WTC11 (cell line): ENCODE data around the gene ANAPC1. TPM values are rescaled to one million over a fixed set of nuclear protein-coding genes. Genes with fewer than 3 reads are reported as not detected.

Source experiments
- ATAC-seq: fragments of 200-7000 bp; cut with Tn5 transposase; 2 replicates; pipeline ENCODE4 v1.10.0; 2021; ENCODE audit warnings: mild to moderate bottlenecking, moderate library complexity
- CTCF ChIA-PET: fragments of 300-600 bp; sonication (Branson Sonifier 250); formaldehyde crosslinking; loops from one replicate; lab custom pipeline; 2021; ENCODE audit warnings: antibody characterized with exemption; lab: Charles Lee
- POLR2A ChIA-PET: fragments of 350-600 bp; sonication (Branson Sonifier 250); formaldehyde crosslinking; loops from one replicate; lab custom pipeline; 2021; ENCODE audit warnings: antibody characterized with exemption; lab: Charles Lee
- DNase-seq: peaks from one replicate; pipeline ENCODE4 v3.0.0; 2021; ENCODE audit warnings: low spot score
- H3K27ac Mint-ChIP-seq: 2 replicates; pipeline ENCODE4 v1.8.0; 2021; ENCODE audit warnings: mixed read lengths
- H3K27me3 Mint-ChIP-seq: 2 replicates; pipeline ENCODE4 v1.8.0; 2021; ENCODE audit warnings: low read depth, mild to moderate bottlenecking, moderate library complexity, mixed read lengths
- H3K36me3 Mint-ChIP-seq: 2 replicates; pipeline ENCODE4 v1.8.0; 2021; ENCODE audit warnings: mixed read lengths
- H3K4me1 Mint-ChIP-seq: 2 replicates; pipeline ENCODE4 v1.8.0; 2022; ENCODE audit warnings: mixed read lengths
- H3K4me3 Mint-ChIP-seq: 2 replicates; pipeline ENCODE4 v1.8.0; 2021; ENCODE audit warnings: mild to moderate bottlenecking, moderate library complexity, mixed read lengths
- H3K9me3 Mint-ChIP-seq: 2 replicates; pipeline ENCODE4 v1.8.0; 2021; ENCODE audit warnings: mixed read lengths
- CREM ChIP-seq: sonication (generic); formaldehyde crosslinking; IDR thresholded peaks from 2 replicates; pipeline ENCODE4 v1.8.1; 2022; ENCODE audit warnings: mild to moderate bottlenecking, missing genetic modification reagents, moderate library complexity
- ELF4 ChIP-seq: sonication (generic); formaldehyde crosslinking; IDR thresholded peaks from 2 replicates; pipeline ENCODE4 v1.8.1; 2022; ENCODE audit warnings: low read depth, mild to moderate bottlenecking, moderate library complexity, missing genetic modification reagents
- ETV6 ChIP-seq: sonication (generic); formaldehyde crosslinking; IDR thresholded peaks from 2 replicates; pipeline ENCODE4 v1.8.1; 2022; ENCODE audit warnings: mild to moderate bottlenecking, missing genetic modification reagents
- FOXK1 ChIP-seq: sonication (generic); formaldehyde crosslinking; IDR thresholded peaks from 2 replicates; pipeline ENCODE4 v1.8.0; 2022; ENCODE audit warnings: mild to moderate bottlenecking, moderate library complexity, missing genetic modification reagents
- FOXP1 ChIP-seq: sonication (generic); formaldehyde crosslinking; IDR thresholded peaks from 2 replicates; pipeline ENCODE4 v1.8.0; 2022; ENCODE audit warnings: missing genetic modification reagents, mild to moderate bottlenecking, moderate library complexity, borderline replicate concordance
- MXD4 ChIP-seq: fragments of 250-450 bp; sonication (Bioruptor Pico); IDR thresholded peaks from 2 replicates; pipeline ENCODE4 v1.8.0; 2021; ENCODE audit warnings: mild to moderate bottlenecking, moderate library complexity, borderline replicate concordance
- MYBL2 ChIP-seq: sonication (generic); formaldehyde crosslinking; IDR thresholded peaks from 2 replicates; pipeline ENCODE4 v1.8.1; 2023; ENCODE audit warnings: mild to moderate bottlenecking, moderate library complexity, missing genetic modification reagents
- NFE2L1 ChIP-seq: sonication (generic); formaldehyde crosslinking; IDR thresholded peaks from 2 replicates; pipeline ENCODE4 v1.8.1; 2023; ENCODE audit warnings: missing genetic modification reagents
- NFYB ChIP-seq: sonication (generic); formaldehyde crosslinking; conservative IDR thresholded peaks from 2 replicates; pipeline ENCODE4 v1.8.0; 2022; ENCODE audit warnings: low read depth, missing genetic modification reagents
- SMAD4 ChIP-seq: sonication (generic); formaldehyde crosslinking; IDR thresholded peaks from 2 replicates; pipeline ENCODE4 v1.8.0; 2022; ENCODE audit warnings: mild to moderate bottlenecking, missing genetic modification reagents
- TCF7 ChIP-seq: sonication (generic); formaldehyde crosslinking; IDR thresholded peaks from 2 replicates; pipeline ENCODE4 v1.8.0; 2022; ENCODE audit warnings: mild to moderate bottlenecking, low read depth, missing genetic modification reagents, moderate library complexity
- TEAD1 ChIP-seq: sonication (generic); formaldehyde crosslinking; IDR thresholded peaks from 2 replicates; pipeline ENCODE4 v1.8.0; 2022; ENCODE audit warnings: mild to moderate bottlenecking, missing genetic modification reagents
- TEAD4 ChIP-seq: sonication (generic); formaldehyde crosslinking; IDR thresholded peaks from 2 replicates; pipeline ENCODE4 v1.8.0; 2022; ENCODE audit warnings: mild to moderate bottlenecking, missing genetic modification reagents
- ZNF121 ChIP-seq: sonication (generic); formaldehyde crosslinking; IDR thresholded peaks from 2 replicates; pipeline ENCODE4 v1.8.0; 2023; ENCODE audit warnings: missing genetic modification reagents
- ZNF232 ChIP-seq: sonication (generic); formaldehyde crosslinking; IDR thresholded peaks from 2 replicates; pipeline ENCODE4 v1.8.0; 2022; ENCODE audit warnings: mild to moderate bottlenecking, missing genetic modification reagents
- ZNF416 ChIP-seq: fragments of 250-450 bp; sonication (Bioruptor Pico); IDR thresholded peaks from 2 replicates; pipeline ENCODE4 v1.9.0; 2021; ENCODE audit warnings: mild to moderate bottlenecking, inconsistent platforms
- ZNF423 ChIP-seq: fragments of 250-450 bp; sonication (Bioruptor Pico); IDR thresholded peaks from 2 replicates; pipeline ENCODE4 v2.1.2; 2022; ENCODE audit warnings: mild to moderate bottlenecking, moderate library complexity
- total RNA-seq: library from RNA; stranded (reverse); gene quantifications from 3 replicates; pipeline ENCODE4 v1.2.3, GENCODE V29; 2021
- TF ChIP-seq, protein P1 (sequence below): sonication (generic); formaldehyde crosslinking; IDR thresholded peaks from 2 replicates; pipeline ENCODE4 v1.8.0; 2022; ENCODE audit warnings: mild to moderate bottlenecking, missing genetic modification reagents
- TF ChIP-seq, protein P2 (sequence below): sonication (generic); formaldehyde crosslinking; IDR thresholded peaks from 2 replicates; pipeline ENCODE4 v1.8.1; 2023; ENCODE audit warnings: mild to moderate bottlenecking, missing genetic modification reagents, borderline replicate concordance
- TF ChIP-seq, protein P3 (sequence below): sonication (generic); formaldehyde crosslinking; IDR thresholded peaks from 2 replicates; pipeline ENCODE4 v1.8.1; 2022; ENCODE audit warnings: low read depth, mild to moderate bottlenecking, moderate library complexity, missing genetic modification reagents, borderline replicate concordance
- TF ChIP-seq, protein P4 (sequence below): fragments of 200-600 bp; IDR thresholded peaks from 2 replicates; pipeline ENCODE4 v1.8.0; 2022; ENCODE audit warnings: antibody characterized with exemption
- TF ChIP-seq, protein P5 (sequence below): sonication (generic); formaldehyde crosslinking; IDR thresholded peaks from 2 replicates; pipeline ENCODE4 v1.8.1; 2022; ENCODE audit warnings: mild to moderate bottlenecking, missing genetic modification reagents, moderate library complexity, borderline replicate concordance
- TF ChIP-seq, protein P6 (sequence below): sonication (generic); formaldehyde crosslinking; IDR thresholded peaks from 2 replicates; pipeline ENCODE4 v1.8.1; 2023; ENCODE audit warnings: mild to moderate bottlenecking, missing genetic modification reagents, moderate library complexity
- TF ChIP-seq, protein P7 (sequence below): sonication (generic); formaldehyde crosslinking; conservative IDR thresholded peaks from 2 replicates; pipeline ENCODE4 v1.8.1; 2022; ENCODE audit warnings: mild to moderate bottlenecking, missing genetic modification reagents

Gene ANAPC1
- total RNA-seq, 1 experiment from 2014 or later: 122 TPM

DNA sequence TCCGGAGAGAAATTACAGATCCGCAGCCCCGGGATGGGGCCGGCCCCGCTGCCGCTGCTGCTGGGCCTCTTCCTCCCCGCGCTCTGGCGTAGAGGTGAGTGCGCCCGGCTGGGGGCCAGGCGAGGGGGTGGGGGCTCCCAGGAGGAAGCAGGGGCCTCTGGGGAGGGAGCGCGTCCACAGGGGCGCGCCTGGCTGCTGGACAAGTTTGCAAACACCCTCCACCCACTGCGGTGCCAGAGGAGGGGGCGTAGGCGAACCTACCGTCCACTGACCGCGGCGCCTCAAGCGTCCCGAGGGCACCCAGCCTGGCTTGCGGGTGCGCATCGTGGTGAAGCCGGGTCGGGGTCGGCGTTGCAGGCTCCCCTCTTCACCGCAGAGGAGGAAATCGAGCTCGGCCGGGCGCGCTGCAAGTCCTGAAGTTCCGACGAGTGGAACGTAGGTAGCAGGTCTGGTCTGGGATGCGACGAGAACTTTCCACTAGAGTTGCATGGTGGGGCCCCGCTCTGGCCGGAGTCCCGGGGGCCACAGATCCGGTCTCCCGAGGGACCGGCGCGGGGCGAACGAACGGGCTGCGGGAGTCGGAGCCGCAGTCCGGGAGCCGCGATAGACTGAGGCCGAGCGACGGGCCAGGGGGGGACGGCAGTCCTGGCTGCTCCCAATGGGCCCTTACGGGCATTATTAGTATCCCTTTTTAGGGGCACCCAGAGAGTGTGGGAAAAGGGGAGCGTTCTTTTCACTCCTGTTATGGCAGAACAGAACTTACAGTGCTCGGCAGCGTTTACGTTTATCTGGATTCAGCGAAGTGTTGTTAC, 14.9 kb upstream of the ANAPC1 start (continued):
- TF ChIP-seq, protein P1, sequence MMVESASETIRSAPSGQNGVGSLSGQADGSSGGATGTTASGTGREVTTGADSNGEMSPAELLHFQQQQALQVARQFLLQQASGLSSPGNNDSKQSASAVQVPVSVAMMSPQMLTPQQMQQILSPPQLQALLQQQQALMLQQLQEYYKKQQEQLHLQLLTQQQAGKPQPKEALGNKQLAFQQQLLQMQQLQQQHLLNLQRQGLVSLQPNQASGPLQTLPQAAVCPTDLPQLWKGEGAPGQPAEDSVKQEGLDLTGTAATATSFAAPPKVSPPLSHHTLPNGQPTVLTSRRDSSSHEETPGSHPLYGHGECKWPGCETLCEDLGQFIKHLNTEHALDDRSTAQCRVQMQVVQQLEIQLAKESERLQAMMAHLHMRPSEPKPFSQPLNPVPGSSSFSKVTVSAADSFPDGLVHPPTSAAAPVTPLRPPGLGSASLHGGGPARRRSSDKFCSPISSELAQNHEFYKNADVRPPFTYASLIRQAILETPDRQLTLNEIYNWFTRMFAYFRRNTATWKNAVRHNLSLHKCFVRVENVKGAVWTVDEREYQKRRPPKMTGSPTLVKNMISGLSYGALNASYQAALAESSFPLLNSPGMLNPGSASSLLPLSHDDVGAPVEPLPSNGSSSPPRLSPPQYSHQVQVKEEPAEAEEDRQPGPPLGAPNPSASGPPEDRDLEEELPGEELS (CRISPR knock-in tag): no peak; the same call in 1 of the 2 replicates
- TF ChIP-seq ELF4 (CRISPR knock-in tag) (no peak), NFYB (no peak), ZNF416 (no peak), NFE2L1 (CRISPR knock-in tag) (no peak), MYBL2 (CRISPR knock-in tag) (0 out of 2 replicates have a peak, but pooled peaks have one; percentile 42), CREM (CRISPR knock-in tag) (0 out of 2 replicates have a peak, but pooled peaks have one; percentile 17), SMAD4 (no peak)
- TF ChIP-seq, protein P2, sequence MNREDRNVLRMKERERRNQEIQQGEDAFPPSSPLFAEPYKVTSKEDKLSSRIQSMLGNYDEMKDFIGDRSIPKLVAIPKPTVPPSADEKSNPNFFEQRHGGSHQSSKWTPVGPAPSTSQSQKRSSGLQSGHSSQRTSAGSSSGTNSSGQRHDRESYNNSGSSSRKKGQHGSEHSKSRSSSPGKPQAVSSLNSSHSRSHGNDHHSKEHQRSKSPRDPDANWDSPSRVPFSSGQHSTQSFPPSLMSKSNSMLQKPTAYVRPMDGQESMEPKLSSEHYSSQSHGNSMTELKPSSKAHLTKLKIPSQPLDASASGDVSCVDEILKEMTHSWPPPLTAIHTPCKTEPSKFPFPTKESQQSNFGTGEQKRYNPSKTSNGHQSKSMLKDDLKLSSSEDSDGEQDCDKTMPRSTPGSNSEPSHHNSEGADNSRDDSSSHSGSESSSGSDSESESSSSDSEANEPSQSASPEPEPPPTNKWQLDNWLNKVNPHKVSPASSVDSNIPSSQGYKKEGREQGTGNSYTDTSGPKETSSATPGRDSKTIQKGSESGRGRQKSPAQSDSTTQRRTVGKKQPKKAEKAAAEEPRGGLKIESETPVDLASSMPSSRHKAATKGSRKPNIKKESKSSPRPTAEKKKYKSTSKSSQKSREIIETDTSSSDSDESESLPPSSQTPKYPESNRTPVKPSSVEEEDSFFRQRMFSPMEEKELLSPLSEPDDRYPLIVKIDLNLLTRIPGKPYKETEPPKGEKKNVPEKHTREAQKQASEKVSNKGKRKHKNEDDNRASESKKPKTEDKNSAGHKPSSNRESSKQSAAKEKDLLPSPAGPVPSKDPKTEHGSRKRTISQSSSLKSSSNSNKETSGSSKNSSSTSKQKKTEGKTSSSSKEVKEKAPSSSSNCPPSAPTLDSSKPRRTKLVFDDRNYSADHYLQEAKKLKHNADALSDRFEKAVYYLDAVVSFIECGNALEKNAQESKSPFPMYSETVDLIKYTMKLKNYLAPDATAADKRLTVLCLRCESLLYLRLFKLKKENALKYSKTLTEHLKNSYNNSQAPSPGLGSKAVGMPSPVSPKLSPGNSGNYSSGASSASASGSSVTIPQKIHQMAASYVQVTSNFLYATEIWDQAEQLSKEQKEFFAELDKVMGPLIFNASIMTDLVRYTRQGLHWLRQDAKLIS: no peak
- TF ChIP-seq, protein P3, sequence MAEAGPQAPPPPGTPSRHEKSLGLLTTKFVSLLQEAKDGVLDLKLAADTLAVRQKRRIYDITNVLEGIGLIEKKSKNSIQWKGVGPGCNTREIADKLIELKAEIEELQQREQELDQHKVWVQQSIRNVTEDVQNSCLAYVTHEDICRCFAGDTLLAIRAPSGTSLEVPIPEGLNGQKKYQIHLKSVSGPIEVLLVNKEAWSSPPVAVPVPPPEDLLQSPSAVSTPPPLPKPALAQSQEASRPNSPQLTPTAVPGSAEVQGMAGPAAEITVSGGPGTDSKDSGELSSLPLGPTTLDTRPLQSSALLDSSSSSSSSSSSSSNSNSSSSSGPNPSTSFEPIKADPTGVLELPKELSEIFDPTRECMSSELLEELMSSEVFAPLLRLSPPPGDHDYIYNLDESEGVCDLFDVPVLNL: 0 out of 2 replicates have a peak, but pooled peaks have one; percentile 25

DNA sequence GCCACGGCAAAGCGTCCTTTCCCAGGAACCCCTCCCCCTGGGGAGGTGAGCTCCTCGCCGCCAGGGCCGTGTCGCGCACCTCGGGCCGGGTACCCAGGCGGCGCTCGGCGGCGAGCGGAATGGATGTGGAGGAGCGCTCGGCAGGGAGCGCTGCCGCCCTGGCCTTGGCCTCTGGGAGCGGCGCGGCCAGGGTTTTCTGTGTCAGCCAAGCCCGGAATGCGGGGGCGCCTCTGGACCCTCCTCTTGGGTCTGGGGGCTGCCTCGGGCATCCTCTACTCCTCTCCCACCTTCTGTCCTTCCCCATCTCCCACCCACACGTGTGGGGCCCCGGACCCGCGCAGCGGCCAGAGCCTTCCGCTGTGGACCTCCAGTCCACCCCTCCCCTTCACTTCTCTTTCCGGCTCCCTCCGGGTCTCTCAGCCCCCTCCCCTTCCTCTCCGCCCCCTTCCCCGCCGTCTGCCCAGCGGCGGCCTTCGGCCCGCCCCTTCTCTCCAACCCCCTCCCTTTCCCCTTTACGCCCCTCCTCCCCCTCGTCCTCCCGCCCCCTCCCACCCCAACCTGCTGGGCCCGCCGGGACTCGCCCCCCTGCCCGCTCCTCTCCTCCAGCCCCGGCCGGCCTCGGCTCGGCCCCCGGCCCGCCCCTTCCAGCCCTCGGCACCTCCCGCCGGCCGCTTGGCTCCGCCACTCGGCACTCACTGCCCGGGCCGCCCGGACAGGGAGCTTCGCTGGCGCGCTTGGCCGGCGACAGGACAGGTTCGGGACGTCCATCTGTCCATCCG, 14.1 kb upstream of the ANAPC1 start, which contains the start of gene MERTK:
MERTK (plus strand) TSS at position 684 of the 779 bp plus-strand sequence. CDS start 129 bp downstream, outside the sequence.
- Mint-ChIP-seq H3K36me3 (no peaks in the 10 kb centered on the region), H3K4me1 (peaks cover 31% of the 10 kb centered on the region), H3K27me3 (peaks cover 33% of the 10 kb centered on the region), H3K4me3 (peak within 1 kb of the TSS; percentile 85), H3K27ac (peak within 1 kb of the TSS; percentile 76), H3K9me3 (no peaks in the 10 kb centered on the region)
- POLR2A ChIA-PET: interaction anchor here (0.6 to 1.8 kb wide), 3 partner anchors 58 to 709 kb away, joined by 4 to 8 read pairs (median 4); partner anchors contain the start of gene TMEM87B
- peak; percentile 84 for ATAC-seq
- CTCF ChIA-PET: interaction anchor here (0.6 to 3.3 kb wide), 14 partner anchors 10 to 704 kb away, joined by 3 to 14 read pairs (median 3); partner anchors contain the start of genes ANAPC1 and TMEM87B
- peak; percentile 91 for DNase-seq
- TF ChIP-seq, protein P4, sequence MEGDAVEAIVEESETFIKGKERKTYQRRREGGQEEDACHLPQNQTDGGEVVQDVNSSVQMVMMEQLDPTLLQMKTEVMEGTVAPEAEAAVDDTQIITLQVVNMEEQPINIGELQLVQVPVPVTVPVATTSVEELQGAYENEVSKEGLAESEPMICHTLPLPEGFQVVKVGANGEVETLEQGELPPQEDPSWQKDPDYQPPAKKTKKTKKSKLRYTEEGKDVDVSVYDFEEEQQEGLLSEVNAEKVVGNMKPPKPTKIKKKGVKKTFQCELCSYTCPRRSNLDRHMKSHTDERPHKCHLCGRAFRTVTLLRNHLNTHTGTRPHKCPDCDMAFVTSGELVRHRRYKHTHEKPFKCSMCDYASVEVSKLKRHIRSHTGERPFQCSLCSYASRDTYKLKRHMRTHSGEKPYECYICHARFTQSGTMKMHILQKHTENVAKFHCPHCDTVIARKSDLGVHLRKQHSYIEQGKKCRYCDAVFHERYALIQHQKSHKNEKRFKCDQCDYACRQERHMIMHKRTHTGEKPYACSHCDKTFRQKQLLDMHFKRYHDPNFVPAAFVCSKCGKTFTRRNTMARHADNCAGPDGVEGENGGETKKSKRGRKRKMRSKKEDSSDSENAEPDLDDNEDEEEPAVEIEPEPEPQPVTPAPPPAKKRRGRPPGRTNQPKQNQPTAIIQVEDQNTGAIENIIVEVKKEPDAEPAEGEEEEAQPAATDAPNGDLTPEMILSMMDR: no peak
- TF ChIP-seq ETV6 (CRISPR knock-in tag) (no peak; the same call in 1 of the 2 replicates), ZNF423 (no peak), TEAD1 (CRISPR knock-in tag) (no peak), ZNF121 (CRISPR knock-in tag) (peak; percentile 67), ZNF232 (no peak), FOXP1 (no peak), FOXK1 (CRISPR knock-in tag) (0 out of 2 replicates have a peak, but pooled peaks have one; percentile 15), ELF4 (CRISPR knock-in tag) (no peak), TCF7 (CRISPR knock-in tag) (no peak), MXD4 (no peak), TEAD4 (no peak)
- TF ChIP-seq, protein P5, sequence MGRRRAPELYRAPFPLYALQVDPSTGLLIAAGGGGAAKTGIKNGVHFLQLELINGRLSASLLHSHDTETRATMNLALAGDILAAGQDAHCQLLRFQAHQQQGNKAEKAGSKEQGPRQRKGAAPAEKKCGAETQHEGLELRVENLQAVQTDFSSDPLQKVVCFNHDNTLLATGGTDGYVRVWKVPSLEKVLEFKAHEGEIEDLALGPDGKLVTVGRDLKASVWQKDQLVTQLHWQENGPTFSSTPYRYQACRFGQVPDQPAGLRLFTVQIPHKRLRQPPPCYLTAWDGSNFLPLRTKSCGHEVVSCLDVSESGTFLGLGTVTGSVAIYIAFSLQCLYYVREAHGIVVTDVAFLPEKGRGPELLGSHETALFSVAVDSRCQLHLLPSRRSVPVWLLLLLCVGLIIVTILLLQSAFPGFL (CRISPR knock-in tag): no peak
- TF ChIP-seq, protein P6, sequence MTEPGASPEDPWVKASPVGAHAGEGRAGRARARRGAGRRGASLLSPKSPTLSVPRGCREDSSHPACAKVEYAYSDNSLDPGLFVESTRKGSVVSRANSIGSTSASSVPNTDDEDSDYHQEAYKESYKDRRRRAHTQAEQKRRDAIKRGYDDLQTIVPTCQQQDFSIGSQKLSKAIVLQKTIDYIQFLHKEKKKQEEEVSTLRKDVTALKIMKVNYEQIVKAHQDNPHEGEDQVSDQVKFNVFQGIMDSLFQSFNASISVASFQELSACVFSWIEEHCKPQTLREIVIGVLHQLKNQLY (CRISPR knock-in tag): no peak
- TF ChIP-seq, protein P7, sequence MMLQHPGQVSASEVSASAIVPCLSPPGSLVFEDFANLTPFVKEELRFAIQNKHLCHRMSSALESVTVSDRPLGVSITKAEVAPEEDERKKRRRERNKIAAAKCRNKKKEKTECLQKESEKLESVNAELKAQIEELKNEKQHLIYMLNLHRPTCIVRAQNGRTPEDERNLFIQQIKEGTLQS (CRISPR knock-in tag): no peak
